Measurements from ENCODE around the gene SCN7A.

SCN7A gene

DNA sequence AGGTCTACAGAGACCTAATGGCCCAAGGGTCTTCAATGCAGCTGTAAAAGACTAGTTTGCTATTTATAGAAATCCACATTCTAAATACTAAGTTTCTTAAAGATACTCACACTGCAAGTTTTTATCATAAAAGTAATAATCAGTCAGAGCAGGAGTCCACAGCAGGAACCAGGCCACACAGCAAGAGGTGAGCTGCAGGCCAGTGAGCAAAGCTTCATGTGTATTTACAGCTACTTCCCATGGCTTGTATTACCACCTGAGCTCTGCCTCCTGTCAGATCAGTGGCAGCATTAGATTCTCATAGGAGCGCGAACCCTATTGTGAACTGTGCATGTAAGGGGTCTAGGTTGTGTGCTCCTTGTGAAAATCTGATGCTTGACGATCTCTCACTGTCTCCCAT lies 111.6 kb downstream of the SCN7A start:
- Histone ChIP-seq H3K36me3 (ENCODE audit: low read length) (no peaks in the 10 kb centered on the region), H3K4me3 (ENCODE audit: insufficient read depth, low read length, poor library complexity, severe bottlenecking) (no peak overlapping the region), H3K27ac (ENCODE audit: low read depth, low read length) (no peak overlapping the region), H3K9me2 (replicated peaks; ENCODE audit: insufficient read depth, low read length) (no peaks in the 10 kb centered on the region), H2AFZ (ENCODE audit: low read depth, low read length, severe bottlenecking) (no peak overlapping the region), H3K9me3 (ENCODE audit: insufficient read depth, low read length) (no peaks in the 10 kb centered on the region), H3K4me2 (ENCODE audit: low read depth, low read length, poor library complexity, severe bottlenecking) (no peak overlapping the region), H4K20me1 (ENCODE audit: low read depth, low read length) (no peaks in the 10 kb centered on the region), H3K27me3 (ENCODE audit: low read length) (no peaks in the 10 kb centered on the region), H3F3A (ENCODE audit: insufficient read depth) (no peaks in the 10 kb centered on the region), H3K79me2 (ENCODE audit: insufficient read depth, low read length) (no peaks in the 10 kb centered on the region), H3K9ac (ENCODE audit: low read length) (no peak overlapping the region)
- TF ChIP-seq CTCF (IDR thresholded peaks at IDR 0.05; ENCODE audit: insufficient read depth, low read length, poor library complexity, severe bottlenecking) (no peak), EZH2phosphoT487 (conservative IDR thresholded peaks at IDR 0.05; ENCODE audit: low read length) (no peak)

DNA sequence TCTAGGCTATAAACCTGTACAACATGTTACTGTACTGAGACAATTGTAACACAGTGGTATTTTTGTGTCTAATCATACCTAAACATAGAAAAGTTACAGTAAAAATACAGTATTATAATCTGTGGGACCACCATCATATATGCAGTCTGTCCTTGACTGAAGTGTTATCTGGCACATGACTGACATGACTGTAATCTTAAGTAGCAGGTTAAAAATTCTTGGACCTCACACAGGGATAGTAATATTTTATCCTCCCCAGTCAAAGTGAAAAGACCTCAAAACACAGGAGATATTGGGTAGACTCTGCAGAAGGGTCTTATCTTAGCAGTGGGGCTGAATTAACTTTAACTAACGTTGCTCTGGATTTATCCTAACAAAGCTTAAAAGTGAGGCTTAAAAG lies 113.4 kb downstream of the SCN7A start:
- H3K79me2 ChIP-seq (ENCODE audit: insufficient read depth, low read length), result no peaks in the 10 kb centered on the region
- no peaks in the 10 kb centered on the region for H4K20me1 ChIP-seq (ENCODE audit: low read depth, low read length)
- H3K9ac ChIP-seq (ENCODE audit: low read length), result no peak overlapping the region
- H3K27ac ChIP-seq (ENCODE audit: low read depth, low read length), result no peak overlapping the region
- no peaks in the 10 kb centered on the region for H3F3A ChIP-seq (ENCODE audit: insufficient read depth)
- no peaks in the 10 kb centered on the region for H3K9me2 ChIP-seq (replicated peaks; ENCODE audit: insufficient read depth, low read length)
- no peak overlapping the region for H3K4me3 ChIP-seq (ENCODE audit: insufficient read depth, low read length, poor library complexity, severe bottlenecking)
- TF ChIP-seq CTCF (IDR thresholded peaks at IDR 0.05; ENCODE audit: insufficient read depth, low read length, poor library complexity, severe bottlenecking), result no peak
- no peak for TF ChIP-seq EZH2phosphoT487 (conservative IDR thresholded peaks at IDR 0.05; ENCODE audit: low read length)
- H3K9me3 ChIP-seq (ENCODE audit: insufficient read depth, low read length), result no peaks in the 10 kb centered on the region
- no peak overlapping the region for H3K4me2 ChIP-seq (ENCODE audit: low read depth, low read length, poor library complexity, severe bottlenecking)
- H3K27me3 ChIP-seq (ENCODE audit: low read length), result no peaks in the 10 kb centered on the region
- H3K36me3 ChIP-seq (ENCODE audit: low read length), result no peaks in the 10 kb centered on the region
- H2AFZ ChIP-seq (ENCODE audit: low read depth, low read length, severe bottlenecking), result no peak overlapping the region

GRCh38 chr2:166376873-166377272 lies 117.2 kb downstream of the SCN7A start:
- Histone ChIP-seq H3K36me3 (ENCODE audit: low read length) (no peaks in the 10 kb centered on the region), H3K4me2 (ENCODE audit: low read depth, low read length, poor library complexity, severe bottlenecking) (no peak overlapping the region), H3K27me3 (ENCODE audit: low read length) (no peaks in the 10 kb centered on the region), H3K27ac (ENCODE audit: low read depth, low read length) (no peak overlapping the region), H4K20me1 (ENCODE audit: low read depth, low read length) (no peaks in the 10 kb centered on the region), H3K79me2 (ENCODE audit: insufficient read depth, low read length) (no peaks in the 10 kb centered on the region), H3K4me3 (ENCODE audit: insufficient read depth, low read length, poor library complexity, severe bottlenecking) (no peak overlapping the region), H3K9ac (ENCODE audit: low read length) (no peak overlapping the region), H3F3A (ENCODE audit: insufficient read depth) (no peaks in the 10 kb centered on the region), H3K9me3 (ENCODE audit: insufficient read depth, low read length) (no peaks in the 10 kb centered on the region), H3K9me2 (replicated peaks; ENCODE audit: insufficient read depth, low read length) (no peaks in the 10 kb centered on the region), H2AFZ (ENCODE audit: low read depth, low read length, severe bottlenecking) (no peak overlapping the region)
- TF ChIP-seq EZH2phosphoT487 (conservative IDR thresholded peaks at IDR 0.05; ENCODE audit: low read length), result no peak
- TF ChIP-seq CTCF (IDR thresholded peaks at IDR 0.05; ENCODE audit: insufficient read depth, low read length, poor library complexity, severe bottlenecking), result no peak

DNA sequence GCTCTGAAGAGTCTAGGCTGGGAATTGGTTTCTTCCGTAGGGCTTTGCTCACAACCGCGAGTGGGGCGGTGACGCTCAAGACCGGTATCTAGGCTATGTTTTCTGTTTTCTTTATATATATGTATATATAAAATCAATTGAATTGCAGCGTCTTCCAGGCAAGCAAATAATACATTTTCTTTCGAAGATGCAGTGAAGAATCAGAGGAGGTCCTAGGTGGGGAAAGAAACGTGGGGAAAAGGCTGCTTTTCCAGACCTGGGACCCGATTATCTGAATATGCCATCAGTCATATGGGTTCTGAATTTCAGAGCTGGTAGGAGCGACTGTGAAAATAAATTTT lies 117.6 kb downstream of the SCN7A start:
- Histone ChIP-seq H4K20me1 (ENCODE audit: low read depth, low read length) (no peaks in the 10 kb centered on the region), H3F3A (ENCODE audit: insufficient read depth) (no peaks in the 10 kb centered on the region), H3K4me2 (ENCODE audit: low read depth, low read length, poor library complexity, severe bottlenecking) (no peak overlapping the region), H3K4me3 (ENCODE audit: insufficient read depth, low read length, poor library complexity, severe bottlenecking) (no peak overlapping the region), H2AFZ (ENCODE audit: low read depth, low read length, severe bottlenecking) (no peak overlapping the region), H3K9me2 (replicated peaks; ENCODE audit: insufficient read depth, low read length) (no peaks in the 10 kb centered on the region), H3K27ac (ENCODE audit: low read depth, low read length) (no peak overlapping the region), H3K27me3 (ENCODE audit: low read length) (no peaks in the 10 kb centered on the region), H3K36me3 (ENCODE audit: low read length) (no peaks in the 10 kb centered on the region), H3K9ac (ENCODE audit: low read length) (no peak overlapping the region), H3K79me2 (ENCODE audit: insufficient read depth, low read length) (no peaks in the 10 kb centered on the region), H3K9me3 (ENCODE audit: insufficient read depth, low read length) (no peaks in the 10 kb centered on the region)
- TF ChIP-seq EZH2phosphoT487 (conservative IDR thresholded peaks at IDR 0.05; ENCODE audit: low read length) (no peak), CTCF (IDR thresholded peaks at IDR 0.05; ENCODE audit: insufficient read depth, low read length, poor library complexity, severe bottlenecking) (no peak)
